ENCODE data around the gene NXN.
"Not testable (repeated sequence)": the region's sequence is repeated elsewhere in the genome, so short reads cannot be mapped to it uniquely, and the experiment has no call there.

The NXN gene

DNA sequence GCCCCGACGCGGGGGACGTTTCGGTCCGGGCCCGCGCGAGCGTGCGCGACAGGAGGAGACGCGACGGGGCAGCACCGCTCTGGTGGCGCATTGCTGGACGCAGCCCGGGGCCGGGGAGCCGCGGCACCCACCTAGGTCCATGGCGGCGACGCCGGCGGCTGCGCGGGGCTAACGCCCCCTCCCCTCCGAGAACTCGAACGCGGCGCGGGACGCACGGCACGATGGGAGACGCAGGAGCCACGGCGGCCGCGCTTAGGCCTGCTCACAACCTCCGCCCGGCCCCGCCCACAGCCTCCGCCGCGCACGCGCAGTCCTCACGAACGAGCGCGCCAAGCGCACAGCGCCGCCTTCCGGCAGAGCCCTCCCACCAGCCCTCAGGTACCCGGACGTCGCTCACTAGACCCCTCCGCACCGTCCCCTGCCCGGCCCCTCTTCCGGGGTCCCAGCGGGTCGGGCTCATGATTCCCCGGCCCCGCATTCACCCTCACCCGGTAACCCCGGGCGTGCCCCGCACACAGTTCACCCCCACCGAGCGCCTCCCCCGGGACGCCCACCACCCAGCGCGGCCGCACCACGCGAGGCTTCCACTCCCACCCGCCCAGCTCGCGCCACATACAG lies 227.5 kb downstream of the NXN start, which contains the start of gene GEMIN4:
TSS of gene GEMIN4 (minus strand) at position 263 of the 618 bp plus-strand sequence. CDS start at position 141, 122 bp downstream.
- peak; percentile 84 to 93 for DNase-seq

DNA sequence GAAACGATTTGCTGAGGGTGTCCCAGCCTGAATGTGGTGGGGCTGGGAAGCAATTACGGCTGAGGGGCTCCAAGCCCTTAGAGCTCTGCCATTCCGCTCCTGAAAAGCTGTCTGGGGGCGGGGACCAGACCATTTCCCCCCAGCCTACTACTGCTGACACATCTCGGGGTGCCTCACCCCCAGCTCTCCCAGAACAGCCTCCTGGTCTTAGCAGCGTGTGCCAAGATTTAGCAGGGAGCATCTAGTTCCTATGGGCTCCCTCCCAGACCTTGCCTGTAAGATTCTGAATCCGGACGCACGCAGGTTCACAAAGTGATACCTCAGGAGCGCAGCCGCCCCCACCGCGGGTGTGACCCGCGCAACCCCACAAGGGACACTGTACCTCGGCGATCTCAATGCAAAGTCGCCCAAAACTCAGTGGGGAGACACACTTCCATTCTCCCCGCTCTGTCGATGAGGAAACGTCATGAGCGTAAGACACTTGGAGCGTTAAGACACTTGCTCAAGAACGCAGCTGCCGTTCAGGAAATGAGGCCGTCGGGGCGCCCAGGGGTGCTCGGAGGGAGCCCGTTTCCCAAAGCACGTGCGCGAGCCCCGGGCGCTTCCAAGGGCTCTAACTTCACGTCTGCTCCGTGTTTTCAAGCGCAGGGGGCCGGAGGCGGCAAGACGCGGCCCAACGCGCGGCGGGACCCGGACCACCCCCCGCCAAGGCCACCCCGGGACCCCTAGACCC lies 228.1 kb downstream of the NXN start:
- DNase-seq: no peak

GRCh38 chr17:750431-751037 lies 229.0 kb downstream of the NXN start:
- no peak for DNase-seq

- DNase-seq: not testable (repeated sequence)
Measured at GRCh38 chr17:749359-749758, 230.2 kb downstream of the NXN start.
